ENCODE results near the gene TELO2. TPM values are rescaled to one million over a fixed set of nuclear protein-coding genes. Genes with fewer than 3 reads are reported as not detected.
A peak's percentile ranks its signal among the peaks of the same experiment; 100 is the strongest.

TELO2 gene
- total and polyA plus RNA-seq, 11 donors = 11.8 to 29.6 (median 17.0) TPM

- Histone ChIP-seq H3K4me1 (peaks cover 20 to 99% (median 84%) of the 10 kb centered on the region in 12 donors), H3K36me3 (peaks cover 0 to 85% (median 72%) of the 10 kb centered on the region in 9 donors), H3K9me3 (no peaks in the 10 kb centered on the region), H3K27me3 (peaks cover 0 to 6% (median 0%) of the 10 kb centered on the region in 9 donors), H3K27ac (peak overlapping the region in 10 of 12 donors; percentile 13 to 99 (median 94)), H3K4me3 (peak overlapping the region in 4 of 12 donors; percentile 15 to 90 (median 47))
- peak in 2 of 5 donors; percentile 21 to 46 for DNase-seq
- ATAC-seq = no peak
- intact Hi-C loops (cut with DNase I) = loop anchor here in 3 of 10 donors (2.0 to 10.0 kb wide), 3 partner anchors 45 to 72 kb away; partner anchors contain the start of genes TELO2 (in 2 of the 3), CRAMP1 (in 1 of the 3) and IFT140 (in 1 of the 3)
- no peak for TF ChIP-seq POLR2A (IDR thresholded peaks at IDR 0.05)
- no peak for TF ChIP-seq CTCF (IDR thresholded peaks at IDR 0.05)
- WGBS, 4 donors = 73 to 81% (median 77%) methylated on average over 31 to 35 of the region's 35 CpGs
Measured at GRCh38 chr16:1539720-1540555, 46.8 kb downstream of the TELO2 start.

- 75 to 91% (median 85%) methylated on average over 7 to 8 of the region's 8 CpGs for WGBS, 4 donors
- ATAC-seq (no peak), DNase-seq (no peak)
- H3K27ac ChIP-seq = peak overlapping the region in 9 of 12 donors; percentile 13 to 99 (median 94)
- peaks cover 0 to 89% (median 72%) of the 10 kb centered on the region in 9 donors for H3K36me3 ChIP-seq
- peak overlapping the region in 2 of 12 donors; percentile 6 to 68 for H3K4me3 ChIP-seq
- H3K4me1 ChIP-seq = peaks cover 20 to 100% (median 89%) of the 10 kb centered on the region in 12 donors
- intact Hi-C loops (cut with DNase I) = loop anchor here in 3 of 10 donors (2.0 to 10.0 kb wide), 2 partner anchors 46 to 72 kb away; partner anchors contain the start of gene TELO2 (in 2 of the 3)
- no peak for TF ChIP-seq CTCF (IDR thresholded peaks at IDR 0.05)
- no peak for TF ChIP-seq POLR2A (IDR thresholded peaks at IDR 0.05)
- H3K27me3 ChIP-seq = peaks cover 0 to 6% (median 0%) of the 10 kb centered on the region in 9 donors
- H3K9me3 ChIP-seq = no peaks in the 10 kb centered on the region
Measured at GRCh38 chr16:1540556-1540855, 47.3 kb downstream of the TELO2 start.

GRCh38 chr16:1541293-1542165, 48.4 kb downstream of the TELO2 start:
- intact Hi-C loops (cut with DNase I) = loop anchor here in 3 of 10 donors (2.0 to 10.0 kb wide), 2 partner anchors 47 to 73 kb away; partner anchors contain the start of gene TELO2 (in 2 of the 3)
- no peaks in the 10 kb centered on the region for H3K9me3 ChIP-seq
- no peaks in the 10 kb centered on the region for H3K27me3 ChIP-seq
- WGBS, 4 donors = 72 to 82% (median 74%) methylated on average over 40 to 41 of the region's 41 CpGs
- no peak for TF ChIP-seq CTCF (IDR thresholded peaks at IDR 0.05)
- no peak for TF ChIP-seq POLR2A (IDR thresholded peaks at IDR 0.05)
- H3K4me1 ChIP-seq = peaks cover 28 to 100% (median 94%) of the 10 kb centered on the region in 12 donors
- H3K4me3 ChIP-seq = no peak overlapping the region
- DNase-seq (peak in 1 of 5 donors; percentile 22), ATAC-seq (no peak)
- peak overlapping the region; percentile 85 to 98 (median 95) for H3K27ac ChIP-seq
- H3K36me3 ChIP-seq = peaks cover 0 to 86% (median 62%) of the 10 kb centered on the region in 9 donors
